Lung (tissue), 12 donors: ENCODE data around the gene KDM4F. TPM values are rescaled to one million over a fixed set of nuclear protein-coding genes. Genes with fewer than 3 reads are reported as not detected.

Experiments
- ATAC-seq: fragments of 200-7000 bp; cut with Tn5 transposase; one replicate; pipeline ENCODE4 v1.9.1; 2020; ENCODE audit warnings: moderate number of reproducible peaks; ENCODE audit not compliant: insufficient read depth, low FRiP score
- DNase-seq, 3 donors: peaks; one replicate each; pipeline ENCODE4 v3.0.0-alpha.2; 2013 to 2017
- H3K27ac ChIP-seq, 2 donors: one replicate each; pipeline ENCODE4 v1.5.1; 2013; ENCODE audit warnings: mild to moderate bottlenecking in 2 of 2, moderate library complexity in 2 of 2, control low read depth in 1 of 2, inconsistent platforms in 1 of 2, low read depth in 1 of 2, low read length in 1 of 2
- H3K27me3 ChIP-seq, 3 donors: one replicate each; pipeline ENCODE4 v1.5.1; 2013; ENCODE audit warnings: low read length in 2 of 3; ENCODE audit not compliant: control insufficient read depth in 3 of 3, insufficient read depth in 3 of 3
- H3K36me3 ChIP-seq, 4 donors: one replicate each; pipeline ENCODE4 v1.5.1; 2013; ENCODE audit warnings: low read length in 4 of 4, mild to moderate bottlenecking in 1 of 4, moderate library complexity in 1 of 4; ENCODE audit not compliant: control insufficient read depth in 4 of 4, insufficient read depth in 4 of 4
- H3K4me1 ChIP-seq, 5 donors: one replicate each; pipeline ENCODE4 v1.5.1; 2013; ENCODE audit warnings: low read length in 5 of 5, mild to moderate bottlenecking in 2 of 5, moderate library complexity in 1 of 5; ENCODE audit not compliant: control insufficient read depth in 5 of 5, insufficient read depth in 5 of 5
- H3K4me3 ChIP-seq: one replicate; pipeline ENCODE4 v1.5.1; 2013; ENCODE audit warnings: mild to moderate bottlenecking, control low read depth, moderate library complexity
- H3K9ac ChIP-seq, 2 donors: one replicate each; pipeline ENCODE4 v1.5.1; 2013; ENCODE audit warnings: low read length in 2 of 2, control low read depth in 1 of 2; ENCODE audit not compliant: insufficient read depth in 1 of 2
- H3K9me3 ChIP-seq, 4 donors: one replicate each; pipeline ENCODE4 v1.5.1; 2013; ENCODE audit warnings: low read length in 3 of 4, mild to moderate bottlenecking in 1 of 4, moderate library complexity in 1 of 4; ENCODE audit not compliant: control insufficient read depth in 4 of 4, insufficient read depth in 3 of 4
- WGBS, 2 donors: extraction: QIAGEN DNeasy Blood & Tissue Kit; methylation state at CpG; one replicate each; pipeline ENCODE4 v1.1.7; 2013; 5-methylcytosine and 5-hydroxymethylcytosine counted together
- polyA plus RNA-seq, 2 donors: library from polyadenylated mRNA; stranded (reverse); fragments of 200-250 nt; gene quantifications; one replicate each; pipeline ENCODE4 v1.2.1, GENCODE V29; 2013
- total RNA-seq, 2 donors: library from RNA; depleted of rRNA in 1 of 2; stranded (reverse); fragments of >200 nt in 1 of 2; gene quantifications; one replicate each; pipeline ENCODE4 v1.2.1, GENCODE V29; 2014 to 2021
- TF ChIP-seq, protein P1 (sequence below): IDR thresholded peaks from 2 replicates; pipeline ENCODE4 v1.5.1; 2012; ENCODE audit warnings: mild to moderate bottlenecking; ENCODE audit errors: control extremely low read depth, extremely low read depth
- donor health status: control.
- donor health status: control.
- donor health status: Bipolar disorder and iron deficiency.
- donor health status: healthy.
- donor health status: DM: yes; HTN: yes; CAD: no.

KDM4F gene
- total and polyA plus RNA-seq, 4 donors: not detected

DNA sequence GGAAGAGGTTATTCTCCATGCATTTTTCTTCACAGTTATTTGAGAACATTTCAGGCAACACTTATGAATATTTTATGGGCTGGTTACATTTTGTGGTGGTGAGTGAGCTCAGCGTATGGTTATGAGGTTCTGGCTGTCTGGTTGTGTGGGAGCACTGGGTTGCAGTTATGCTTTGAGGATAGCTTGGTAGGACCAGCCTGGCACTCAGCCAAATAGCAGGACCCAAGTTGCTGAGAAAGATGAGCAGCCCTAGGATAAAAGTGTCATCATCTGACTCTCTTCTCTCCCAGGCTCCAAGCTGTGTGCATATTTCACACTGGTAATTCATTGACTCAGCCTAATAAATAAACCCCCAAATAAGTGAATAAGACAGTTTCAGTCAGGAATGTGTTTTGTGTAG, 9.4 kb downstream of the KDM4F start:
- ATAC-seq (no peak), DNase-seq (no peak)
- Histone ChIP-seq H3K4me3 (no peak overlapping the region), H3K9me3 (no peaks in the 10 kb centered on the region), H3K9ac (no peak overlapping the region), H3K27ac (no peak overlapping the region), H3K27me3 (peaks cover 0 to 2% (median 0%) of the 10 kb centered on the region in 3 donors), H3K36me3 (no peaks in the 10 kb centered on the region), H3K4me1 (peaks cover 0 to 3% (median 0%) of the 10 kb centered on the region in 5 donors)
- TF ChIP-seq, protein P1, sequence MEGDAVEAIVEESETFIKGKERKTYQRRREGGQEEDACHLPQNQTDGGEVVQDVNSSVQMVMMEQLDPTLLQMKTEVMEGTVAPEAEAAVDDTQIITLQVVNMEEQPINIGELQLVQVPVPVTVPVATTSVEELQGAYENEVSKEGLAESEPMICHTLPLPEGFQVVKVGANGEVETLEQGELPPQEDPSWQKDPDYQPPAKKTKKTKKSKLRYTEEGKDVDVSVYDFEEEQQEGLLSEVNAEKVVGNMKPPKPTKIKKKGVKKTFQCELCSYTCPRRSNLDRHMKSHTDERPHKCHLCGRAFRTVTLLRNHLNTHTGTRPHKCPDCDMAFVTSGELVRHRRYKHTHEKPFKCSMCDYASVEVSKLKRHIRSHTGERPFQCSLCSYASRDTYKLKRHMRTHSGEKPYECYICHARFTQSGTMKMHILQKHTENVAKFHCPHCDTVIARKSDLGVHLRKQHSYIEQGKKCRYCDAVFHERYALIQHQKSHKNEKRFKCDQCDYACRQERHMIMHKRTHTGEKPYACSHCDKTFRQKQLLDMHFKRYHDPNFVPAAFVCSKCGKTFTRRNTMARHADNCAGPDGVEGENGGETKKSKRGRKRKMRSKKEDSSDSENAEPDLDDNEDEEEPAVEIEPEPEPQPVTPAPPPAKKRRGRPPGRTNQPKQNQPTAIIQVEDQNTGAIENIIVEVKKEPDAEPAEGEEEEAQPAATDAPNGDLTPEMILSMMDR: no peak
- WGBS, 2 donors: 82 to 85% methylated on average over 1 of the region's 1 CpG

DNA sequence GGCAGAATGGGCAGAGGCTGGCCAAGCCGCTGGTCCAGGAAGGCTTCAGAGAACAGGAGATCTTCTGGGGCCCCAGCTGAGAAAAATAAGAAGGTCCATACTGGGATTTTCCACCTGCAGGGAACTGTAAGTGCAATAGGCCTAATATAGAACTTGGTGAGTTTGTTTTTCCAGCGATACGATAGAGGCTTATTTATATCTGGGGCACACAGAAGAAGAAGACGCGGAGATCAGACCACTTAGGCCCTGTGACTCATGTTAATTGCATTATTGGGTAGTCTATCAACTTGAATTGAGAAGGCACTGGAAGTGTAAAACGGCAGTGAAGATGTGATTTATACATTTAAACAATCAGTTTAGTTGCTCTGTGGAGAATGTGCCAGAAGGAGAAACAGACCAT, 9.8 kb downstream of the KDM4F start:
- no peak overlapping the region for H3K9ac ChIP-seq
- WGBS, 2 donors: 83 to 89% methylated on average over 6 of the region's 6 CpGs
- peaks cover 0 to 3% (median 0%) of the 10 kb centered on the region in 5 donors for H3K4me1 ChIP-seq
- DNase-seq (no peak), ATAC-seq (no peak)
- H3K4me3 ChIP-seq: no peak overlapping the region
- H3K27ac ChIP-seq: no peak overlapping the region
- H3K27me3 ChIP-seq: peaks cover 0 to 2% (median 0%) of the 10 kb centered on the region in 3 donors
- TF ChIP-seq, protein P1: no peak
- H3K9me3 ChIP-seq: no peaks in the 10 kb centered on the region
- no peaks in the 10 kb centered on the region for H3K36me3 ChIP-seq

DNA sequence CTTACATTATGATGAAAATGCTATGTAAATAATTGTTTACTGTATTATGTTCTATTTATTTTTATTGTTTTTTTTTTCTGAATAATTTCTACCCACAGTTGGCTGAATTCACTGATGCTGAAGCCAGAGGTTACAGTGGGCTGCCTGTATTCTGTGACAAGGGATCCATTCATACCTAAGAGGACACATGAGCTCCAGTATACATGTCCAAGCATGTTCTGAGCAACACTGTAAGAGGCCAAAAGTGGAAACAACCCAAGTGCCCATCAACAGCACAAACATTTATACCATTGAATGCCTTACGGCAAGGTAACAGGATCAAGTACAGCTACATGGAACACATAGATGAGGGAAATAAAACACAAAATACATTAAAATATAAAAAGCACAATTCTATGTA, 16.1 kb downstream of the KDM4F start:
- Histone ChIP-seq H3K4me3 (no peak overlapping the region), H3K36me3 (no peaks in the 10 kb centered on the region), H3K27me3 (peaks cover 0 to 2% (median 0%) of the 10 kb centered on the region in 3 donors), H3K9me3 (no peaks in the 10 kb centered on the region), H3K4me1 (peaks cover 0 to 22% (median 0%) of the 10 kb centered on the region in 5 donors), H3K27ac (no peak overlapping the region), H3K9ac (no peak overlapping the region)
- DNase-seq (no peak), ATAC-seq (no peak)
- WGBS, 2 donors: 97 to 100% methylated on average over 1 of the region's 1 CpG
- TF ChIP-seq, protein P1: no peak

DNA sequence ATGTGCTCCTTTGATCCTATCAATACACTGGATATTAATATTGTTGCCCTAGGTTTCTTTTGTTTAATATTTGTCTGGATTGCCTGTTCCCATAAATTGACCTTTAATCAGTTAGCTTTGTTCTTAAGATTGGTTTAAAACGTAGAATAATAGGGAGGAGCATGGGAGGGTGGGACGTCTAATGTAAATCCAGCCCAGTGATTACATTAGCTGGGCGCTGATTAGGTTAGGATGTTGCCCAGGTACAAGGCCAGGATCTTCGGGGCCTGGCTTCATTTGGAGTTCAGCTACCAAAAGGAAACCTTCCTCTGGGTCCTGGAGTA, 17.5 kb downstream of the KDM4F start, which contains the start of gene SRSF8:
Gene SRSF8 (plus strand): TSS at position 204 of the 323 bp plus-strand sequence. CDS start 308 bp downstream, outside the sequence.
- Histone ChIP-seq H3K9me3 (no peaks in the 10 kb centered on the region), H3K4me3 (peak within 1 kb of the TSS; percentile 92), H3K9ac (peak within 1 kb of the TSS; percentile 67 to 96), H3K27me3 (no peaks in the 10 kb centered on the region), H3K36me3 (no peaks in the 10 kb centered on the region), H3K4me1 (peaks cover 0 to 22% (median 0%) of the 10 kb centered on the region in 5 donors), H3K27ac (peak within 1 kb of the TSS; percentile 96 to 100)
- ATAC-seq: peak; percentile 37
- 0% methylated on average over 4 of the region's 4 CpGs for WGBS, 2 donors
- TF ChIP-seq, protein P1: no peak
- DNase-seq: no peak
